Fibroblast of the conjunctiva (primary cell): ENCODE results near the gene ID3.
"Not testable (repeated sequence)": the region's sequence is repeated elsewhere in the genome, so short reads cannot be mapped to it uniquely, and the experiment has no call there.

Source experiments
- DNase-seq: peaks from one replicate; pipeline ENCODE4 v3.0.0-alpha.2; 2010; ENCODE audit warnings: low read depth

The ID3 gene

GRCh38 chr1:23546897-23547584 lies 12.3 kb downstream of the ID3 start:
- DNase-seq = no peak

GRCh38 chr1:23545851-23546250 lies 13.4 kb downstream of the ID3 start:
- DNase-seq = no peak

GRCh38 chr1:23544444-23545389 lies 14.6 kb downstream of the ID3 start:
- peak; percentile 76 for DNase-seq

GRCh38 chr1:23543707-23544443 lies 15.4 kb downstream of the ID3 start:
- no peak for DNase-seq

GRCh38 chr1:23542940-23543339 lies 16.4 kb downstream of the ID3 start:
- DNase-seq = not testable (repeated sequence)

GRCh38 chr1:23539698-23540266 lies 19.5 kb downstream of the ID3 start:
- DNase-seq = peak; percentile 86

- no peak for DNase-seq
Observed at GRCh38 chr1:23537296-23537973, 21.9 kb downstream of the ID3 start.

- no peak for DNase-seq
Observed at GRCh38 chr1:23533246-23534023, 25.9 kb downstream of the ID3 start.

GRCh38 chr1:23531562-23532094 lies 27.7 kb downstream of the ID3 start:
- DNase-seq = no peak

GRCh38 chr1:23530747-23531561 lies 28.3 kb downstream of the ID3 start, which contains the start of gene E2F2:
Gene E2F2, minus strand, starts transcription at chr1:23531233. Its CDS starts 440 bp downstream, at chr1:23530793.
- peak; percentile 78 for DNase-seq

- DNase-seq = no peak
Observed at GRCh38 chr1:23530087-23530746, 29.1 kb downstream of the ID3 start.

- no peak for DNase-seq
Observed at GRCh38 chr1:23529146-23530086, 29.9 kb downstream of the ID3 start.

- DNase-seq = peak; percentile 74
Observed at GRCh38 chr1:23528250-23528978, 30.9 kb downstream of the ID3 start.

- DNase-seq = no peak
Observed at GRCh38 chr1:23527900-23528249, 31.4 kb downstream of the ID3 start.

- no peak for DNase-seq
Observed at GRCh38 chr1:23527366-23527765, 31.9 kb downstream of the ID3 start.

GRCh38 chr1:23526329-23527041 lies 32.8 kb downstream of the ID3 start:
- DNase-seq = no peak
